ENCODE measurements around the gene ATP8B3.

DNA sequence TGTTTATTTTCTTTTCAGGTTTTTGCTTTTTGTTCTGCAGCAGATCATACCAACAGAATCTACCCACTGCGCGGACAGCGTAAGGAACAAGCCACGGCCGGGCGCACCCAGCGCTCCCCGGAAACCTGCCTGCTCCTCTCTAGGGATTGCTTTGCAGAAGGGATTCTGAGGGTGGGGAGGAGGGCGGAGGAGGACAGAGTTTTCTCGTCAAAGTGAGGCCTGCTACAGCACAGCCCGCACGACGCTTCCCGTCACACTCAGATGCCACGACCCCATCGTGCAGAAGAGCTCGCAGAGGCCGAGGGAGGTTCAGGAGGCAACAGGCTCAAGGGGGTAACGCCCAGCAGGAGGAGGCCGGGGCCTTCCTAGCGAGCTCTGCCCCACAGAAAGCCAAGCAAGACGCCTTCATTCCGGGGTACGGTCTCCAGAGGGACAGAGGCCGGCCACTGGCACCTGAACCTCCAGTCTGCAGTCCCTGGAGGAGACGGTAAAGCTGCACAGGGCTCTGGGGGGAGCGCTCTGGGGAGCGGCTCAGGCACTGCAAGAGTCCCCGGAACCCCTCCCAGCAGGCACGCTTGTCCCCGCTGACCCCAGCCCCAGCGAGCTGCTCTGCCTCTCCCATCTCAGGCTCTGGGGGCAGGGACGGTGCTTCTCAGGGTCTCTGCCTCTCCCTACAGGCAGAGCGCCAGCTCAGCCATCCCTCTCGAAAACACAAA is 29.3 kb upstream of the ATP8B3 start:
- TF ChIP-seq RAD21 (IDR thresholded peaks at IDR 0.05; ENCODE audit: low read depth) (no peak), YY1 (IDR thresholded peaks at IDR 0.05; ENCODE audit: low read depth) (no peak), CEBPB (IDR thresholded peaks at IDR 0.05) (no peak), FOXM1 (IDR thresholded peaks at IDR 0.05; ENCODE audit: borderline replicate concordance, low read depth) (no peak), EP300 (IDR thresholded peaks at IDR 0.05; ENCODE audit: borderline replicate concordance) (no peak), CREB1 (IDR thresholded peaks at IDR 0.05; ENCODE audit: low read depth) (no peak)
- TF ChIP-seq, protein P1, sequence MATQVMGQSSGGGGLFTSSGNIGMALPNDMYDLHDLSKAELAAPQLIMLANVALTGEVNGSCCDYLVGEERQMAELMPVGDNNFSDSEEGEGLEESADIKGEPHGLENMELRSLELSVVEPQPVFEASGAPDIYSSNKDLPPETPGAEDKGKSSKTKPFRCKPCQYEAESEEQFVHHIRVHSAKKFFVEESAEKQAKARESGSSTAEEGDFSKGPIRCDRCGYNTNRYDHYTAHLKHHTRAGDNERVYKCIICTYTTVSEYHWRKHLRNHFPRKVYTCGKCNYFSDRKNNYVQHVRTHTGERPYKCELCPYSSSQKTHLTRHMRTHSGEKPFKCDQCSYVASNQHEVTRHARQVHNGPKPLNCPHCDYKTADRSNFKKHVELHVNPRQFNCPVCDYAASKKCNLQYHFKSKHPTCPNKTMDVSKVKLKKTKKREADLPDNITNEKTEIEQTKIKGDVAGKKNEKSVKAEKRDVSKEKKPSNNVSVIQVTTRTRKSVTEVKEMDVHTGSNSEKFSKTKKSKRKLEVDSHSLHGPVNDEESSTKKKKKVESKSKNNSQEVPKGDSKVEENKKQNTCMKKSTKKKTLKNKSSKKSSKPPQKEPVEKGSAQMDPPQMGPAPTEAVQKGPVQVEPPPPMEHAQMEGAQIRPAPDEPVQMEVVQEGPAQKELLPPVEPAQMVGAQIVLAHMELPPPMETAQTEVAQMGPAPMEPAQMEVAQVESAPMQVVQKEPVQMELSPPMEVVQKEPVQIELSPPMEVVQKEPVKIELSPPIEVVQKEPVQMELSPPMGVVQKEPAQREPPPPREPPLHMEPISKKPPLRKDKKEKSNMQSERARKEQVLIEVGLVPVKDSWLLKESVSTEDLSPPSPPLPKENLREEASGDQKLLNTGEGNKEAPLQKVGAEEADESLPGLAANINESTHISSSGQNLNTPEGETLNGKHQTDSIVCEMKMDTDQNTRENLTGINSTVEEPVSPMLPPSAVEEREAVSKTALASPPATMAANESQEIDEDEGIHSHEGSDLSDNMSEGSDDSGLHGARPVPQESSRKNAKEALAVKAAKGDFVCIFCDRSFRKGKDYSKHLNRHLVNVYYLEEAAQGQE (IDR thresholded peaks at IDR 0.05; ENCODE audit: low read depth): no peak
- TF ChIP-seq, protein P2, sequence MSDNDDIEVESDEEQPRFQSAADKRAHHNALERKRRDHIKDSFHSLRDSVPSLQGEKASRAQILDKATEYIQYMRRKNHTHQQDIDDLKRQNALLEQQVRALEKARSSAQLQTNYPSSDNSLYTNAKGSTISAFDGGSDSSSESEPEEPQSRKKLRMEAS (IDR thresholded peaks at IDR 0.05): no peak

Data from Ishikawa (cell line).